HG03558 (cell line): ENCODE results near the gene ITGAE.

Experiments used
- ATAC-seq: cut with Tn5 transposase; IDR thresholded peaks from one replicate; pipeline ENCODE4 v1.9.1; 2021; ENCODE audit warnings: moderate number of reproducible peaks; ENCODE audit not compliant: unreplicated experiment; ENCODE audit errors: extremely low read depth

ITGAE gene

GRCh38 chr17:3817851-3818605, 17.0 kb upstream of the ITGAE start:
- ATAC-seq, result no peak

GRCh38 chr17:3815925-3816324, 14.9 kb upstream of the ITGAE start:
- no peak for ATAC-seq

- no peak for ATAC-seq
Observed at GRCh38 chr17:3815122-3815521, 14.1 kb upstream of the ITGAE start.

GRCh38 chr17:3814361-3814760, 13.4 kb upstream of the ITGAE start:
- no peak for ATAC-seq

GRCh38 chr17:3813171-3813570, 12.2 kb upstream of the ITGAE start:
- ATAC-seq, result no peak

GRCh38 chr17:3812771-3813170, 11.8 kb upstream of the ITGAE start:
- no peak for ATAC-seq

- no peak for ATAC-seq
Observed at GRCh38 chr17:3812284-3812683, 11.3 kb upstream of the ITGAE start.

- no peak for ATAC-seq
Observed at GRCh38 chr17:3810019-3810418, 9.0 kb upstream of the ITGAE start.

- no peak for ATAC-seq
Observed at GRCh38 chr17:3809135-3809534, 8.1 kb upstream of the ITGAE start.

GRCh38 chr17:3808701-3809100, 7.7 kb upstream of the ITGAE start:
- ATAC-seq, result no peak

GRCh38 chr17:3805581-3805980, 4.6 kb upstream of the ITGAE start:
- no peak for ATAC-seq

- ATAC-seq, result peak; percentile 42
Observed at GRCh38 chr17:3804503-3804931, 3.5 kb upstream of the ITGAE start.

GRCh38 chr17:3803308-3803640, 2.3 kb upstream of the ITGAE start:
- no peak for ATAC-seq

- ATAC-seq, result no peak
Observed at GRCh38 chr17:3802461-3803307, 1.7 kb upstream of the ITGAE start.

- ATAC-seq, result no peak
Observed at GRCh38 chr17:3801792-3802191, 804 bp upstream of the ITGAE start.

GRCh38 chr17:3801347-3801746, 359 bp upstream of the ITGAE start:
- ATAC-seq, result no peak

- no peak for ATAC-seq
Observed at GRCh38 chr17:3799181-3799945, 1.6 kb downstream of the ITGAE start.

- ATAC-seq, result no peak
Observed at GRCh38 chr17:3798273-3799180, 2.5 kb downstream of the ITGAE start.

- no peak for ATAC-seq
Observed at GRCh38 chr17:3796822-3797170, 4.2 kb downstream of the ITGAE start.
